ENCODE results near the gene CHCHD1. TPM values are rescaled to one million over a fixed set of nuclear protein-coding genes. Genes with fewer than 3 reads are reported as not detected.
"Not testable (repeated sequence)": the region's sequence is repeated elsewhere in the genome, so short reads cannot be mapped to it uniquely, and the experiment has no call there.

CHCHD1 gene
- total and polyA plus RNA-seq, 3 experiments from 2014 or later = 35.8 to 52.6 (median 37.2) TPM

- H3K36me3 ChIP-seq (ENCODE audit: insufficient read depth, low read length) = peaks cover 55% of the 10 kb centered on the region
- not testable (repeated sequence) for DNase-seq; H3K9me3 ChIP-seq (ENCODE audit: low read length); H3K9me3 Mint-ChIP-seq; H3K27ac Mint-ChIP-seq; H3K4me1 Mint-ChIP-seq; H3K27me3 Mint-ChIP-seq; H3K27ac ChIP-seq (ENCODE audit: low read depth, low read length); H3K27me3 ChIP-seq (ENCODE audit: insufficient read depth, low read length, poor library complexity, severe bottlenecking); H3K4me3 ChIP-seq (ENCODE audit: low read length); H3K4me1 ChIP-seq (ENCODE audit: insufficient read depth, low read length); H3K4me3 Mint-ChIP-seq
- ChIA-PET CTCF (interaction anchor here (2.0 kb wide), 1 partner anchor 9 kb away, joined by 10 read pairs; no protein-coding TSS in a partner anchor), POLR2A (interaction anchor here (2.2 kb wide), 1 partner anchor 14 kb away, joined by 4 read pairs; the partner anchor contains the start of gene CHCHD1)
- peaks cover 9 to 92% (median 19%) of the 10 kb centered on the region in 3 donors for H3K36me3 Mint-ChIP-seq
Measured at GRCh38 chr10:73795491-73795890, 13.6 kb downstream of the CHCHD1 start.

GRCh38 chr10:73796035-73796434 is 14.2 kb downstream of the CHCHD1 start:
- H3K4me1 Mint-ChIP-seq; H3K4me3 ChIP-seq (ENCODE audit: low read length); H3K9me3 ChIP-seq (ENCODE audit: low read length); H3K27ac ChIP-seq (ENCODE audit: low read depth, low read length); DNase-seq; H3K4me3 Mint-ChIP-seq; H3K27me3 Mint-ChIP-seq; H3K4me1 ChIP-seq (ENCODE audit: insufficient read depth, low read length); H3K9me3 Mint-ChIP-seq; H3K27me3 ChIP-seq (ENCODE audit: insufficient read depth, low read length, poor library complexity, severe bottlenecking): not testable (repeated sequence)
- CTCF ChIA-PET = interaction anchor here (0.9 to 1.0 kb wide), 2 partner anchors 8 to 24 kb away, joined by 3 read pairs; a partner anchor contains a TSS
- H3K36me3 ChIP-seq (ENCODE audit: insufficient read depth, low read length) = peaks cover 52% of the 10 kb centered on the region
- POLR2A ChIA-PET = interaction anchor here (2.2 kb wide), 1 partner anchor 14 kb away, joined by 4 read pairs; the partner anchor contains the start of gene CHCHD1
- Mint-ChIP-seq H3K27ac (peak overlapping the region in 4 of 8 donors; percentile 6 to 66 (median 35)), H3K36me3 (peaks cover 9 to 92% (median 19%) of the 10 kb centered on the region in 3 donors)

GRCh38 chr10:73796766-73797165 is 14.9 kb downstream of the CHCHD1 start:
- ChIA-PET CTCF (interaction anchor here (0.9 to 1.0 kb wide), 2 partner anchors 9 to 24 kb away, joined by 3 read pairs; a partner anchor contains a TSS), POLR2A (no interaction called here)
- no peak for DNase-seq
- no peak overlapping the region for H3K4me3 Mint-ChIP-seq
- H3K4me1 ChIP-seq (ENCODE audit: insufficient read depth, low read length) = no peaks in the 10 kb centered on the region
- no peak overlapping the region for H3K4me3 ChIP-seq (ENCODE audit: low read length)
- H3K36me3 ChIP-seq (ENCODE audit: insufficient read depth, low read length) = peaks cover 52% of the 10 kb centered on the region
- peak overlapping the region in 4 of 8 donors; percentile 7 to 61 (median 42) for H3K27ac Mint-ChIP-seq
- H3K27ac ChIP-seq (ENCODE audit: low read depth, low read length) = no peak overlapping the region
- H3K27me3 Mint-ChIP-seq = peaks cover 0 to 4% of the 10 kb centered on the region in 2 donors
- H3K9me3 Mint-ChIP-seq = no peaks in the 10 kb centered on the region
- H3K36me3 Mint-ChIP-seq = peaks cover 9 to 91% (median 19%) of the 10 kb centered on the region in 3 donors
- H3K4me1 Mint-ChIP-seq = peaks cover 0 to 5% (median 0%) of the 10 kb centered on the region in 3 donors
- no peaks in the 10 kb centered on the region for H3K27me3 ChIP-seq (ENCODE audit: insufficient read depth, low read length, poor library complexity, severe bottlenecking)
- H3K9me3 ChIP-seq (ENCODE audit: low read length) = no peaks in the 10 kb centered on the region

- H3K27me3 Mint-ChIP-seq = peaks cover 0 to 4% of the 10 kb centered on the region in 2 donors
- no peak overlapping the region for H3K4me3 ChIP-seq (ENCODE audit: low read length)
- no peaks in the 10 kb centered on the region for H3K9me3 Mint-ChIP-seq
- POLR2A ChIA-PET = no interaction called here
- DNase-seq = no peak
- CTCF ChIA-PET = no interaction called here
- peak overlapping the region in 2 of 8 donors; percentile 58 to 63 for H3K27ac Mint-ChIP-seq
- H3K36me3 ChIP-seq (ENCODE audit: insufficient read depth, low read length) = peaks cover 52% of the 10 kb centered on the region
- H3K4me1 ChIP-seq (ENCODE audit: insufficient read depth, low read length) = no peaks in the 10 kb centered on the region
- no peaks in the 10 kb centered on the region for H3K27me3 ChIP-seq (ENCODE audit: insufficient read depth, low read length, poor library complexity, severe bottlenecking)
- H3K4me3 Mint-ChIP-seq = no peak overlapping the region
- peaks cover 9 to 93% (median 19%) of the 10 kb centered on the region in 3 donors for H3K36me3 Mint-ChIP-seq
- no peaks in the 10 kb centered on the region for H3K9me3 ChIP-seq (ENCODE audit: low read length)
- peaks cover 0 to 5% (median 0%) of the 10 kb centered on the region in 3 donors for H3K4me1 Mint-ChIP-seq
- no peak overlapping the region for H3K27ac ChIP-seq (ENCODE audit: low read depth, low read length)
Measured at GRCh38 chr10:73797324-73798025, 15.6 kb downstream of the CHCHD1 start.

GRCh38 chr10:73798087-73798486 is 16.2 kb downstream of the CHCHD1 start:
- Mint-ChIP-seq H3K9me3 (no peaks in the 10 kb centered on the region), H3K36me3 (peaks cover 7 to 93% (median 21%) of the 10 kb centered on the region in 3 donors)

GRCh38 chr10:73798927-73799560 is 17.2 kb downstream of the CHCHD1 start:
- DNase-seq = no peak
- Histone ChIP-seq H3K27me3 (ENCODE audit: insufficient read depth, low read length, poor library complexity, severe bottlenecking) (no peaks in the 10 kb centered on the region), H3K4me3 (ENCODE audit: low read length) (no peak overlapping the region), H3K27ac (ENCODE audit: low read depth, low read length) (no peak overlapping the region), H3K36me3 (ENCODE audit: insufficient read depth, low read length) (peaks cover 54% of the 10 kb centered on the region), H3K9me3 (ENCODE audit: low read length) (no peaks in the 10 kb centered on the region), H3K4me1 (ENCODE audit: insufficient read depth, low read length) (no peaks in the 10 kb centered on the region)
- ChIA-PET CTCF (interaction anchor here (0.9 to 1.0 kb wide), 2 partner anchors 10 to 142 kb away, joined by 3 read pairs; no protein-coding TSS in a partner anchor), POLR2A (interaction anchor here (1.3 kb wide), 1 partner anchor 11 kb away, joined by 4 read pairs; no protein-coding TSS in a partner anchor)
- no peak overlapping the region for H3K4me3 Mint-ChIP-seq
- peaks cover 0 to 4% (median 1%) of the 10 kb centered on the region in 3 donors for H3K4me1 Mint-ChIP-seq
- H3K36me3 Mint-ChIP-seq = peaks cover 0 to 93% (median 24%) of the 10 kb centered on the region in 3 donors
- H3K9me3 Mint-ChIP-seq = no peaks in the 10 kb centered on the region
- peaks cover 0 to 2% of the 10 kb centered on the region in 2 donors for H3K27me3 Mint-ChIP-seq
- peak overlapping the region in 3 of 8 donors; percentile 35 to 79 (median 57) for H3K27ac Mint-ChIP-seq

More at GRCh38 chr10:73798087-73798486, 16.2 kb downstream of the CHCHD1 start:
- ChIA-PET POLR2A (no interaction called here), CTCF (no interaction called here)
- H3K4me3 Mint-ChIP-seq = no peak overlapping the region
- Histone ChIP-seq H3K4me3 (ENCODE audit: low read length) (no peak overlapping the region), H3K27ac (ENCODE audit: low read depth, low read length) (no peak overlapping the region), H3K9me3 (ENCODE audit: low read length) (no peaks in the 10 kb centered on the region), H3K27me3 (ENCODE audit: insufficient read depth, low read length, poor library complexity, severe bottlenecking) (no peaks in the 10 kb centered on the region), H3K36me3 (ENCODE audit: insufficient read depth, low read length) (peaks cover 54% of the 10 kb centered on the region), H3K4me1 (ENCODE audit: insufficient read depth, low read length) (no peaks in the 10 kb centered on the region)
- peak overlapping the region in 4 of 8 donors; percentile 12 to 81 (median 50) for H3K27ac Mint-ChIP-seq
- peaks cover 0 to 3% of the 10 kb centered on the region in 2 donors for H3K27me3 Mint-ChIP-seq
- peaks cover 0 to 3% (median 0%) of the 10 kb centered on the region in 3 donors for H3K4me1 Mint-ChIP-seq
- no peak for DNase-seq

- ChIA-PET POLR2A (interaction anchor here (1.3 kb wide), 1 partner anchor 11 kb away, joined by 4 read pairs; no protein-coding TSS in a partner anchor), CTCF (no interaction called here)
- Mint-ChIP-seq H3K4me3 (no peak overlapping the region), H3K27ac (peak overlapping the region in 2 of 8 donors; percentile 81 to 88), H3K36me3 (peaks cover 0 to 90% (median 23%) of the 10 kb centered on the region in 3 donors), H3K27me3 (peaks cover 0 to 2% of the 10 kb centered on the region in 2 donors), H3K9me3 (no peaks in the 10 kb centered on the region), H3K4me1 (peaks cover 0 to 4% (median 1%) of the 10 kb centered on the region in 3 donors)
- peaks cover 48% of the 10 kb centered on the region for H3K36me3 ChIP-seq (ENCODE audit: insufficient read depth, low read length)
- no peak overlapping the region for H3K4me3 ChIP-seq (ENCODE audit: low read length)
- no peak overlapping the region for H3K27ac ChIP-seq (ENCODE audit: low read depth, low read length)
- no peaks in the 10 kb centered on the region for H3K4me1 ChIP-seq (ENCODE audit: insufficient read depth, low read length)
- H3K27me3 ChIP-seq (ENCODE audit: insufficient read depth, low read length, poor library complexity, severe bottlenecking) = no peaks in the 10 kb centered on the region
- no peaks in the 10 kb centered on the region for H3K9me3 ChIP-seq (ENCODE audit: low read length)
- no peak for DNase-seq
Measured at GRCh38 chr10:73799899-73800559, 18.2 kb downstream of the CHCHD1 start.

Measured in CD8-positive, alpha-beta memory T cell (primary cell).